GM19455 (cell line): Measurements from ENCODE around the gene CERS4.
A peak's percentile ranks its signal among the peaks of the same experiment; 100 is the strongest.
"Not testable (repeated sequence)": the region's sequence is repeated elsewhere in the genome, so short reads cannot be mapped to it uniquely, and the experiment has no call there.

Experiments used
- ATAC-seq: cut with Tn5 transposase; IDR thresholded peaks from one replicate; pipeline ENCODE4 v1.9.1; 2021; ENCODE audit not compliant: unreplicated experiment

CERS4 gene, protein sequence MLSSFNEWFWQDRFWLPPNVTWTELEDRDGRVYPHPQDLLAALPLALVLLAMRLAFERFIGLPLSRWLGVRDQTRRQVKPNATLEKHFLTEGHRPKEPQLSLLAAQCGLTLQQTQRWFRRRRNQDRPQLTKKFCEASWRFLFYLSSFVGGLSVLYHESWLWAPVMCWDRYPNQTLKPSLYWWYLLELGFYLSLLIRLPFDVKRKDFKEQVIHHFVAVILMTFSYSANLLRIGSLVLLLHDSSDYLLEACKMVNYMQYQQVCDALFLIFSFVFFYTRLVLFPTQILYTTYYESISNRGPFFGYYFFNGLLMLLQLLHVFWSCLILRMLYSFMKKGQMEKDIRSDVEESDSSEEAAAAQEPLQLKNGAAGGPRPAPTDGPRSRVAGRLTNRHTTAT

DNA sequence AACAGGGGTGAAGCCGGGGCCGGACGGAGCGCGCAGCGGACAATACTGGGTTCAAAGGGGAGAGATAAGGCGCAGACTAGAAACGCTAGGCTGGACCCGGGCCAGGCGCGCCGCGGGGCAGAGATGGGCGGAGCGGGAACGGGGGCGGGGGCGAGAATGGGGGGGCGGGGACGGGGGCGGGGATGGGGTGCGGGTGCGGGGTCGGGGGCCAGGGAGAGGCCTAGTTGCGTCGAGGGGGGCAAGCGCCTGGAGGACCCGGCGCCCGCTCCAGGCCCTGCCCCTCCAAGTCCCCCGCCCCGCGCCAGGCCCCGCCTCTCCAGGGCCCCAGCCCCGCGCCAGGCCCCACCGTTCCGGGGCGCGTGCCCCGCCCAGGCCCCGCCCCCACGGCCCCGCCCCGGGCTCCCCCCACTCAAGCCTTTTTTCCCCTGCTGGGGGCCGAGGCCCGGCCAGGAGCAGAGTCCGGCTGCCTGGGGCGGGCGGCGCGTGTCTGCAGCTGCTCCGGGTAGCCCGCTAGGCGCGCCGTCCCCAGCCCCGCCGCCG lies at the start of gene CERS4:
Gene CERS4 (plus strand): TSS at position 449 of the 540 bp plus-strand sequence. CDS start 41,707 bp downstream, outside the sequence.
- ATAC-seq = peak; percentile 56

- ATAC-seq = no peak
Observed at GRCh38 chr19:8161135-8161646, 48.0 kb upstream of the CERS4 start.

- ATAC-seq = no peak
Observed at GRCh38 chr19:8163759-8164158, 45.4 kb upstream of the CERS4 start.

DNA sequence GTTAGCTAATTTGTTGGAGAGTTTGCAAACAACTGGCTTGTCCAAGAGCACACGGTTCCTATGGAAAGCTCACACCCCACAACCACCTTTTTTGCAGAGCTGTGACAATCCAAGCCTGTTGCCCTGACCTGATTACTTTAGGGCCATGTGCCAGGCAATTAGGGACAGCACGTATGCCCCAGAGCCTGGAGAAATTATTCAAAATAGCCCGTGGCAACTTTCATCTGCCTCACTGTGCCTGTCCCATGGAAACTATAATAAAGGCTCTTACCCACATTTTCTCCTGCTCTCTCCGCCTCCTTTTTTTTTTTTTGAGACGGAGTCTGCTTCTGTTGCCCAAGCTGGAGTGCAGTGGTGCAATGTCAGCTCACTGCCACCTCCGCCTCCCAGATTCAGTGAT lies 41.2 kb upstream of the CERS4 start:
- no peak for ATAC-seq

DNA sequence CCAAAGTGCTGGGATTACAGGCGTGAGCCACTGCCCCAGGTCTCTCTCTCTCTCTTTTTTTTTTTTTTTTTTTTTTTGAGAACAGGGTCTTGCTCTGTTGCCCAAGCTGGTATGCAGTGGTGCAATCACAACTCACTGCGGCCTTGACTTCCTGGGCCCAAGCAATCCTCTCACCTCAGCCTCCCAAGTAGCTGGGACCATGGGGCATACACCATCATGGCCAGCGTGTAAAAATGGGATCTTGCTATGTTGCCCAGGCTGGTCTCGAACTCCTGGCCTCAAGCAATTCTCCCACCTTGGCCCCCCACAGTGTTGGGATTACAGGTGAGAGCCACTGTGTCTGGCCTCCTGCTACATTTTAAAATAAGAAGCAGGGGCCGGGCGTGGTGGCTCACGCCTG lies 40.6 kb upstream of the CERS4 start:
- ATAC-seq = no peak

DNA sequence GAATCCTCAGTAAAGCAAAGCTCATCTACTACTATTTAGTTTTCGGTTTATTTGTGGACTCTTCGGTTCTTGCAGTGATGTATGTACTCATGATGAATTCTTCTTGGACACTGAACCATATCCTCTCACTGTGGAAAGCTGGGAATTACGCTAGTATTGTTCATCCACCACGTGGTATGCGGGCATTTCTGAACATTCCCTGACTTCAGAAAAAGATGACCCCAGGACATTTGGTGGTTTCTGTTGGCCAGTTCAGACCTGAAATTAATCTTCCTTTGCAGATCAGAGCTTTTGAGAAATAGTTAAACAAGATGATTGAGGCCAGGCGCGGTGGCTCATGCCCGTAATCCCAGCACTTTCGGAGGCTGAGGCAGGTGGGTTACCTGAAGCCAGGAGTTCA lies 34.5 kb upstream of the CERS4 start:
- no peak for ATAC-seq

DNA sequence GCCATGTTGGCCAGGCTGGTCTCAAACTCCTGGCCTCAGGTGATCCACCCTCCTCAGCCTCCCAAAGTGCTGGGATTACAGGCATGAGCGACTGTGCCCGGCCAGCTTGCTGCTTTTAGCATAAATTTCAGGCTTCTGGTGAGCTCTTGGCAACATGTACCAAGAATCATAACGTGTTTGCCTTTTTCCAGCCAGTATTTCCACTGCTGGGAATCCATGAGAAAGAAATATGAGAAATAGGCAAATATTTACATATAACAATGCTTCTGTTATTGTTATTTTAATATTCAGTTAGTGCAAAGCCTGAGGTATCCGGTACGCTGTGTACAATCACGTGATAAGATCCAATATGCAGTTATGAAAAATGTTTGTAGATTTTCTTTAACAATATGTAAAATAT lies 29.2 kb upstream of the CERS4 start:
- ATAC-seq = no peak

GRCh38 chr19:8184274-8184673 lies 24.9 kb upstream of the CERS4 start:
- no peak for ATAC-seq

- no peak for ATAC-seq
Observed at GRCh38 chr19:8185343-8186068, 23.7 kb upstream of the CERS4 start.

- no peak for ATAC-seq
Observed at GRCh38 chr19:8192221-8192820, 16.8 kb upstream of the CERS4 start.

DNA sequence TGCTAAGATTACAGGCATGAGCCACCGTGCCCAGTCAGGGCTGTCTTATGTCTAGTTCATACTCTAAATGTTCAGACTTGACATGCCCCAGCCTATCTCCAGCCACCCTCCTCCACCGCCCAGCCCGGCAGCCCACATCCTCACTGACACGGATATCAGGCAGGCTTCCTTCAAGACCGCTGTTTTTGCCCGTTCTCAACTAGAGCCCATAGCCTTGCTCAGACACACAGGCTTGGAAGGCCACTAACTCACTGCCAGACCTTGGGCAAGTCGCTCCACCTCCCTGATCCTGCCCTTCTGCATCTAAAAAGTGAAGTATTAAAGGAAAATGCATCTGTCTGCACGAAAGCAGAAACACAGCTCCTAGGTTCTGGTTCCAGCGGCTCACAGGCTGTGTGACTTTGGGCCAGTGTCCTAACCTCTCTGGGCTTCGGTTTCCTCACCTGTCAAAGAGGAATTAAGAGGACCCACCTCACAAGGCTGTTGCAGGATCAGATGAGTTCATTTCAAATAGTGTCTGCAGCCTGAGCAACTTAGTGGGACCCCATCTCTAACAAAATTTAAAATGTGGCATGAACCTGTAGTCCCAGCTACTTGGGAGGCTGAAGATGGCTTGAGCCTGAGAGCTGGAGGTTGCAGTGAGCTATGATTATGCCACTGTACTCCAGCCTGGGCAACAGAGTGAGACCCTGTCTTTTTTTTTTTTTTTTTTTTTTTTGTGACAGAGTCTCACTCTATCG lies 14.5 kb upstream of the CERS4 start:
- ATAC-seq = no peak

DNA sequence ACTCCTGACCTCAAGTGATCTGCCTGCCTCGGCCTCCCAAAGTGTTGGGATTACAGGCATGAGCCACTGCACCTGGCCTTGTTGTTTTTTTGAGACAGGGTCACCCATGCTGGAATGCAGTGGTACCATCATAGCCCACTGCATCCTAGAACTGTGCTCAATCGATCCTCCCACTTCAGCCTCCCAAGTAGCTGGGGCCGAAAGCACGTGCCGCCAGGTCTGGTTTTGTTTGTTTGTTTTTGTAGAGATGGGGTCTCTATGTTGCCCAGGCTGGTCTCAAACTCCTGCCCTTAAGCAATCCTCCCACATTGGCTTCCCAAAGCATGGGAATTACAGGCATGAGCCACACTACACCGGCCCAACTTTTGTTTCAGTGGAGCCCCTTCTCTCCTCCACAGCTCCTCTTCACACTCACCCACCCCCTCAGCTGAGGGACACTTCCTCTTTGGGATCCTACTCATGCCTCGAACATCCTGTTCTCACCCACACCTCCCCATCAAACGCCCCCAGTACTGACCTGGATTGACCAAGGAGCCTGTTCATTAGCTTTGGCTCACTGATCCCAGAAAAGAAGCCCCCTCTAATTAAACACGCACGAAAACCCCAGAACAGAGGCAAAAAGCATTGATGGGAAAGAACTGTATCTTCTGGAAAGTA lies 12.8 kb upstream of the CERS4 start:
- ATAC-seq = no peak

- ATAC-seq = not testable (repeated sequence)
Observed at GRCh38 chr19:8203288-8204120, 5.7 kb upstream of the CERS4 start.

DNA sequence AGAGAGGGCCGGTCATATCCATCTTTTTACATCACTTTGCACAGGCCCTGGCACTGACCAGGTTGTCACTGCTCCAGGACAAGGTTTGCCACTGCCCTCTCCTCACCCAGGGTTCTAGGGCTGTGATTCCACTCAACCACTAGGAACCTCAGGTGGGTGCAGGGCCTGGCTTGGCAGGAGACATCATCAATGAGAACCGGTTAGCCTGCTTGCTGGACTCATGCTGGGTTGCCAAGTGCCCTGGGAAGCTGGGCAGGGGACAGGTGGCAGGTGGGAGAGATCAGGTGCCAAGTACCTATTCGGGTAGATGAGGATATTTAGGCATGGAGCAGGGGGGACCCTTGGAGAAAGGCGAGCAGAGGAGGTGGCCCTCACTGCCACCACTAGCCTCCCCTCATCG lies 4.2 kb upstream of the CERS4 start:
- no peak for ATAC-seq

DNA sequence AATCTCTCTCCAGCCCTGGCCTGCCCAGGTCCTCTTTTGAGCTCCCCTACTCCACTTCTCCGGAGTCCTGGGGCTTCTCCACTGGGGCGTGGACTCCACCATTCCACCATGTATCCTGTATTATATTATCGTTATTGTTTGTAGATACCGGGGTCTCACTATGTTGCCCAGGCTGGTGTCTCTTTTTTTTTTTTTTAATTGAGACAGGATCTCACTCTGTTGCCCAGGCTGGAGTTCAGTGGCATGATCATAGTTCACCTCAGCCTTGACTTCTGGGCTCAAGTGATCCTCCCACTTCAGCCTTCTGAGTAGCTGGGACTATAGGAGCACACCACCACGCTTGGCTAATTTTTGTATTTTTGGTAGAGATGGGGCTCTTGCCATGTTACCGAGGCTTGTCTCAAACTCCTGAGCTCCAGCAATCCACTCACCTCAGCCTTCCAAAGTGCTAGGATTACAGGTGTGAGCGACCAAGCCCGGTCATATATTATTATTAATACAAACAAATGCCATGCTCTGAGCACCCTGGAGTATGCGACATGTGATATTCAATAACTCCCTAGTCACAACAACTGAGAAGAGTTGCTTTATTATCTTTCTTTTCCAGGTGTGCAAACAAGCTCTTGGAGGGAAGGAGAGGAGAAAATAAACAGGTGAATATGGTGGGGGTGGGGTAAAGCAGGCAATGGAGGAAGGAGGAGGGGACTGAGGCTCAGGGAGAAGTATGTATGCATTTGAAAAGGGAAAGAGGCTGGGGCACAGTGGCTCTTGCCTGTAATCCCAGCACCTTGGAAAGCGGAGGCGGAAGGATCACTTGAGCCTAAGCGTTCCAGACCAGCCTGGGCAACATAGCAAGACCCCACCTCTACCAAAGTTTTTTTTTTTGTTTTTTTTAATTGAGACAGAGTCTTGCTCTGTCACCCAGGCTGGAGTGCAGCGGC lies 2.8 kb upstream of the CERS4 start:
- no peak for ATAC-seq

DNA sequence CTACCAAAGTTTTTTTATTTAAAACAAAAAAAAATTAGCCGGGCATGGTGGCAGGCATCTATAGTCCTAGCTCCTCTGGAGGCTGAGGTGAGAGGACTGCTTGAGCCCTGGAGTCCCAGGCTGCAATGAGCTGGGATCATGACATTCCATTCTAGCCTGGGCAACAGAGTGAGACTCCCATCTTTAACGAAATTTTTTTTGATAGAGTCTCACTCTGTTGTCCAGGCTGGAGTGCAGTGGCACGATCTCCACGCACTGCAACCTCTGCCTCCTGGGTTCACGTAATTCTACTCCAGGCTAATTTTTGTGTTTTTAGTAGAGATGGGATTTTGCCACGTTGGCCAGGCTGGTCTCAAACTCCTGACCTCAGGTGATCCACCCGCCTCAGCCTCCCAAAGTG lies 1.8 kb upstream of the CERS4 start:
- ATAC-seq = not testable (repeated sequence)

- ATAC-seq = peak; percentile 8
Observed at GRCh38 chr19:8208119-8208921, 850 bp upstream of the CERS4 start.
